HG03103 (cell line): Measurements from ENCODE around the gene CDC42EP3.

Source experiments
- ATAC-seq: cut with Tn5 transposase; IDR thresholded peaks from one replicate; pipeline ENCODE4 v1.9.1; 2021; ENCODE audit warnings: low read depth; ENCODE audit not compliant: unreplicated experiment

CDC42EP3 gene, protein sequence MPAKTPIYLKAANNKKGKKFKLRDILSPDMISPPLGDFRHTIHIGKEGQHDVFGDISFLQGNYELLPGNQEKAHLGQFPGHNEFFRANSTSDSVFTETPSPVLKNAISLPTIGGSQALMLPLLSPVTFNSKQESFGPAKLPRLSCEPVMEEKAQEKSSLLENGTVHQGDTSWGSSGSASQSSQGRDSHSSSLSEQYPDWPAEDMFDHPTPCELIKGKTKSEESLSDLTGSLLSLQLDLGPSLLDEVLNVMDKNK

GRCh38 chr2:37671009-37671815 lies at the start of gene CDC42EP3:
Gene CDC42EP3, minus strand, starts transcription at chr2:37671642. Its CDS starts 25,055 bp downstream, at chr2:37646587.
- ATAC-seq: peak; percentile 41

DNA sequence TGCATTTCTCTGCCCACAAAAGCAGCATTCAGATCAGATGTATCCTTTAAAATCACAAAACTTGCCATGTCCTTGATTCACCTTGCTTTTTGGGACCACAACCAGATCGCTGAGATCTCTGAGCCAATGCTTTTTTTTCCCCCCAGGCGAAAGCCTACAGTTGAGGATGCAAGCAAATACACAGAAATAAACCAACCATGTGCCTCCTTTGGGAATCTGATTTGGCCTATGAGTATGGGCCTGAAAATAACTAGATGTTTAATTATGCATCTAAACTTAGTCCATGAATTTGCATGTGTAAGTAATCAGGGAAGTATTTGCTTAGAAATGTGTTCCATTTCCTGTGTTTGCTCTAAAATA lies 49.7 kb upstream of the CDC42EP3 start:
- no peak for ATAC-seq

DNA sequence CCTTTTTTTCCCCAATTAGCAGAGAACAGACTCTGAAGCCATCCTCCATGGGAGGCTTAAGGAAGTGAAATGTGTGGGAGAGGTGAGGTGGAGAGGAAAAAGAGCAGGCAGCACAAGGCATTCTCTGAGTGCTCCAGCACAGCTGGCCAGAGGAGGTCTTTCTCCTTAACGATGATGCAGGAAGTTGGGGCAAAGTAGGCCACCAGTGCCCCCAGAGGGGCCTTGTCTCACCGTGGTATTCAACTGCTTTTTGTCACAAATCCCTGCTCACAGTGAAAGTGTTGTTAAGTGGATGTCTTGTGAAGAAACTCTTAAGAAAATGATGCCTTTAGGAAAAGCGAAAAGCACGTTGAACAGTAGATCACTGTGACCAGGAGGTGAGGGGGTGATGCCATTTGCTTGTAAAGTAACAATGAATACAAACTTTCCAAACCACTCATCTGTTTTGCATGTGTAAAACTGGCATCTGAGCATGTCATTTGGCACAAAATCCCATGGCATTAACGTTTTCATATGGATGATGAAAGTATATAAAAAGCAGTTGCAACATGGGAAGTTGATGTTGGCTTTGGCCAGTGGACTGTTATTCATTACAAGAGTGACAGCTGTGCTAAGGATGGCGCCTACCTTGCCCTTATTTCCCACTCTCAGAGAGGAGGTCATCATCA lies 49.2 kb upstream of the CDC42EP3 start:
- ATAC-seq: no peak

DNA sequence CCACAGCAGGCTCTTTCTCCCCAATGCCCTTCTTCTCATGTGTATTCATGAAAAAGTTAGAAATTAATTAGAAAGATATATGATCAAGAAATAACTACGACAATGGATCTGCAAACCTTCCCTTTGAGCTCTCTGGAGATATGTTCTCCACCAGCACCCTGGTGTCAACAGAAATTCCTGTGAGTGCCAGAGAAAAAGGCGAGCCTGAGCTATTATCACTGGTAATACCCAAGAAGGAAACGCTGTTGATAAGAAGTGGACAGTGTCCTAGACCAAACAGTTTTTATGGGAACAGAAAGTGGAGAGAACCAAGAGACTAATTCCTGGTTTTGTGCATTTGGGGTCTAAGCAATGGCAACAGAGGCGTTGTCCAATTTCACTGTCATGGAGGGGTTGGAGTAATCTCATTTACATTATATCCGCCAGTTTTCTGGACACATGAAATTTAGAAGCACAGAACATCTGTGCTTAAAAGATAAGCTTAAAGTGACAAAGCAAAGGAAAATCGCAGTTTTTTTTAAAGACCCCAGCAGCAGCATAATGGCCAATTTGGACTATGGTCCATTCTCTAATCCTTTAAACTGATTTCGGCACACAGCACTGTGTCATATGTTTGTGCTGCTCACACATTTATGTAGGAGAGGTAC lies 47.2 kb upstream of the CDC42EP3 start:
- no peak for ATAC-seq

- no peak for ATAC-seq
These were observed 41.8 kb upstream of the CDC42EP3 start for GRCh38 chr2:37713258-37713700.

DNA sequence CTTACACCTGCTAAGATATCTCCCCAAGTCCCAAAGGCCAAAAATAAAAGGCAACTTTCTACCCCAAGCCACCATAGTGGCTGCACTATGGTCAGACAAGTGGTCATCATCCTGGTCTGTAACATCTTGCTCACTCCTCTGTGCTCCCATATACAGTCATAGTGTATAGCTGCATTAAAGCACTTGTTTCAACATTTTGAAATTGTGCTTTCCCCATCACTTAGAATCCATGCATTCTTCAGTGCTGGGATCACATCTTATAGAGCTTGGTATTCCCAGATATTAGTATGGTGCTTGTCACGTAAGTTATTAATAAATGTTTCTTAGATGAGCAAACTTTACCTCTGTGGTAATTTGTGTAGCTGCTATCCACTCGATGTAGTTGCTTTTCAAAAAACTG lies 40.4 kb upstream of the CDC42EP3 start:
- no peak for ATAC-seq

- no peak for ATAC-seq
These were observed 39.9 kb upstream of the CDC42EP3 start for GRCh38 chr2:37711308-37711731.

- no peak for ATAC-seq
These were observed 37.7 kb upstream of the CDC42EP3 start for GRCh38 chr2:37709111-37709510.

DNA sequence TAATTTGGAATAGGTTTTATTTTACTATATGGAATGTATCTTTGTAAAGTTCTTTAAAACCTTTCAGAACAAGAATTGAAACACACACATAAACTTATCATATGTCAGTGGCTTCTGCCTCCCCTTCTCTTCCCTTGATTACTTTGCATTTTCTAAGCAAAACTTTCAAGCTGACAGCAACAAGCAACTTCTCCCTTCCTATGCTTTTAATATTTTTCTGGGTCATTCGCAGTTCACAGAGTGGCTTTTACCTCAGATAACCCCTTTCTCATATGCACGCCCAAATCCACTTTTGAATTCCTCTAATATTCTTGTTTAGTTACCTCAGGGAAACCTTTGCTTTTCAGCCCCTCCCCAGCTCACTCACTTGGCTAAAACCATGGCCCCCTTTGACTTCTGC lies 36.7 kb upstream of the CDC42EP3 start:
- no peak for ATAC-seq

DNA sequence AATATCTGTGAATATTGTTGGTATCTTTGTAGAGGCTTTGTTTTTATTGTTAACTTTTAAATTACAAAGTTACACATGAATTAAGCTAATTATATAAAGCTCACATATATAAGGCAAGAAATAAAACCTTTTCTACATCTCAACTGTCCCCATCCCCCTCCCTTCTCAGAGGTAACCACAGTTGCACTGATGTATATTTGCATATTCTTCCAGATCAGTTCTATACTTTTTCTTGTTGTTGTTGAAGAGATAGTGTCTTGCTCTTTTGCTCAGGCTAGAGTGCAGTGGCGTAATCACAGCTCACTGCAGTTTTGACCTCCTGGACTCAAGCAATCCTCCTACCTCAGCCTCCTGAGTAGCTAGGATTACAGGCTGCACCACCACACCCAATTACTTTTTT lies 36.0 kb upstream of the CDC42EP3 start:
- no peak for ATAC-seq

DNA sequence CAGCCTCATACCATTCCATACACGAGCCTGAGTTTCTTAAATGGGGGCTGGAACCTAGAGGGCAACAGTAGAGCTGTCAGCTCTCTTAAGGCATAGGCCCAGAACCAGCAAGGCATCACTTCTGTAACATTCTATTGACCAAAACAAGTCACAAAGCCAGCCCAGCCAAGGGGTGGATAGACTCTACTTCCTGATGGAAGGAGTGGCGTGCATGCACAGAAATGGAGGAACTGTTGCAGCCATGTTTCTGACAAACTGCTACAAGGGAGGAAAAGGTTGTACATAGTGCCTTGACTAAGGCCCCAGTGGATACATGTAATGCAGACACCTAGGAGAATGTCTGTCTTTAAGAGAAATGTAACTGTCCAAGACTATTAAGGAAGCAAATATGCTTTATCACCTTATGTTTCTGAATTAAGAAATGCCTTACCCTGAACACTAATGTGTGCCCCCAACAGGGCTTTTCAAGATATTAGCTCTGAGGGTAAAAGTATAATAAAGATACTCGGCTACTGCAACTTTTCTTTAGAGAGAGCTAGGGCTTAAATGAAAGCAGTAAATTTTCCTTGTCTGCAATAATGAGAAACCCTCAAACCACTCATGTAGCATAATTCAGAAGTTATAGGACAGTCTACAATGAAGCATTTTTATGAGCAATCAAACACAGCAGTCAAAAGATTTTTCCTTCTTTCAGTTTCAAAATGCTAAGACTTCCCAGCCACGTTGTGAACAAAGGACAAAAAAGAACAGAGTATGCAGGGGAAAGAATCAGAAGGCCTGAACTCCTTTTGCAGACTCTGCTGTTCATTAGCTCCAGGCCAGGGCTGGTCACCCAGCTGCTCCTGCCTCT lies 35.1 kb upstream of the CDC42EP3 start:
- ATAC-seq: no peak

- no peak for ATAC-seq
These were observed 33.7 kb upstream of the CDC42EP3 start for GRCh38 chr2:37705191-37705590.

GRCh38 chr2:37698931-37699481 lies 27.6 kb upstream of the CDC42EP3 start:
- no peak for ATAC-seq

- no peak for ATAC-seq
These were observed 23.9 kb upstream of the CDC42EP3 start for GRCh38 chr2:37695336-37695735.

DNA sequence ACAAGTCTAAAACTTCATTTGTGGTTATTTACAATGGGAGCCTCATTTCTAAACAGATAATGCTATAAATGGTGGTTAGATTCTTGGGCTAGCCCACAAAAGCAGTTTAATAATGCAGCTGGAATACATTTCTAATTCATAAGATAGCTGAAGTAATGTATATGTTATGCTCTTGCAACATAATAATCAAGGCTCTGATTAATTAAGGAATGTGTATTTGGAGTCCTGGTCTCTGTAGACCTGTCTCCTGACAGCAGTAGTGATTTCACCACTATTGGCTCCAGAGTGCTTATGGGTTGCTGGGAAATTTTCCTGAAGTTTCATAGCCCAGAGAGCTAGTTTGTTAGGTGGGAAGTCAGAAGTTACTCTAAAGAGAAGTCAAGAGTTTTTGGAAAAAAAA lies 21.3 kb upstream of the CDC42EP3 start:
- ATAC-seq: no peak

- no peak for ATAC-seq
These were observed 18.3 kb upstream of the CDC42EP3 start for GRCh38 chr2:37689751-37690150.

DNA sequence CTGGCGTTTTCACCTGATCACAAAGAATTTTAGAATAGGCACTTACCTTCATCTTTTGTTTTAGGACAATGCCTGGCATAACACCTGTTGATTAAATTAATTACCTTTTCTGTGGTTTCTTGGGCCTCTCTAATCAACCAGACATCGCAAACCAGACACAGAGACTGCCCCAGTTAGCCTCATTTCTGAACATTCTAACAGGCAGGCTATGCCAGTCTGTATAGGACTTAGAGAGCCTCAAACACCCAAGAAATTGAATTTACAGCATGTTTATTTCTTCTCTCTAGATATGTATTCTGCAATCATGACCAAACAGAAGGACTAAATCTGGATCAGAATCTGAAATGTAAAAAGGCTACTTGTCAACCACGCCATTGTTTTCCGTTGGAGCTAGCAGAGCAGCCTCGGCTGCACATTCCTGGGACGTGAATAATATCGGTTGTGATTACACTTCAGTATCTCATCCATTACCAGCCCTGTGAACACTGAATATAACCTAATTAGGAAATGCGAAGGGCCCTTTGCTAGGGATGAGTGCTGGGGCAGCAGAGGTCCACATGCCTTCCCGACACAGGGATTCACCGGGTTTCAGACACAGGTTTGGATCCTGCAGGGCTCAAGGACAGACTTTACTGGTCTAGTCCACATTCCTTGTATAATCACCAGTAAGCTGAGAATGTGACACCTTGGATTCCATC lies 17.5 kb upstream of the CDC42EP3 start:
- no peak for ATAC-seq

DNA sequence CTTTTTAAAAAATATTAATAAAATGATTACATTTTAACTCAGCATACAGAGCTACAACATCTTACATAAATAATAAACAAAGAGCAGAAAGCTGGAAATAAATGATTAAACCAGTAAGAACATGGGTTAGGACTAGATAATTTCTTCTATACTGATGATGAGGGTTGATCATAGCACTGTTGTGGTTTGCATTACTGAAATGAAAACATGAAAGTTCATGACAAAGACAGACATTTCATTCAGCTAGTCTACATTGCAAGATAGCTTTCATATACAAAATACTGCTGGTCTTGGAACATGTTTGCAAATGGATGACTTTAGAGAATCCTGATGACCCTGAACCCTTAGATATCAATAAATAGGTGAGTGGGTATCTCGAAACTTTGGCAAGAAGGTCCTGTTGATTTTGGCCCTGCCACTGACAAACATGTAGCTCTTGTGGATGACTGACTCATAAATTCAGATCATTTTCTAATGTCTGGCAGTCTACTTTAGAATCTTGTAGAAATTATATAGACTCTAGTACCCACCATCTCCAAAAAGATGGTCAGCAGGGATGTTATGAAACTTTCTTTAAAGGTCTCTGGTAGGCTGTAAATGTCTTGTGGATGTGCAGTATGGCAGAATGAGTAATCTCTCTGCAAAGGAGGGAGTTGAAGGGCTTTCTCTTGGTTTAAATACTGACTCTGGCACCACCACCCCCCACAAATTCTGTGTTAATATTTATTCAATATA lies 15.5 kb upstream of the CDC42EP3 start:
- no peak for ATAC-seq

DNA sequence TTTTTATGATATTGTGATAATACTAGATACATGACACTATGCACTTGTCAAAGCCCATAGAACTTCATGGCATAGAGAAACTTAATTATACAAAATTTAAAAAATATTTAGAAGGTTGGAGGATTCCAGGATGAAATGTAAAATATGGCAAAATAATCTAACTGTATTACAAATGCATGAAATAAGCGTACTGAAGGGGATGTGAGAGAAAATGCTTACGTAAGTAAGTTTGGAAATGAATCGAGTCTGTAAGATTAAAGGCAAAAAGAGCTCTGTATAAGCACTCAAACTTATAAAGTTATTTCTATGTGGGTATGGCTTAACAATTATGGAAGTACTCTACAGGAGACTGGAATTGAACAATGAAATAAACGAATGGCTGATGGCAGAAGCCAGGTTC lies 13.4 kb upstream of the CDC42EP3 start:
- no peak for ATAC-seq
